ENCODE measurements around the gene SYTL3. TPM values are rescaled to one million over a fixed set of nuclear protein-coding genes. Genes with fewer than 3 reads are reported as not detected.

SYTL3 gene
- total and polyA plus RNA-seq, 10 of the 15 experiments (the other 5 are each of a cell fraction or from before 2014, with no cell fraction given), result 3.3 to 12.1 (median 6.9) TPM

DNA sequence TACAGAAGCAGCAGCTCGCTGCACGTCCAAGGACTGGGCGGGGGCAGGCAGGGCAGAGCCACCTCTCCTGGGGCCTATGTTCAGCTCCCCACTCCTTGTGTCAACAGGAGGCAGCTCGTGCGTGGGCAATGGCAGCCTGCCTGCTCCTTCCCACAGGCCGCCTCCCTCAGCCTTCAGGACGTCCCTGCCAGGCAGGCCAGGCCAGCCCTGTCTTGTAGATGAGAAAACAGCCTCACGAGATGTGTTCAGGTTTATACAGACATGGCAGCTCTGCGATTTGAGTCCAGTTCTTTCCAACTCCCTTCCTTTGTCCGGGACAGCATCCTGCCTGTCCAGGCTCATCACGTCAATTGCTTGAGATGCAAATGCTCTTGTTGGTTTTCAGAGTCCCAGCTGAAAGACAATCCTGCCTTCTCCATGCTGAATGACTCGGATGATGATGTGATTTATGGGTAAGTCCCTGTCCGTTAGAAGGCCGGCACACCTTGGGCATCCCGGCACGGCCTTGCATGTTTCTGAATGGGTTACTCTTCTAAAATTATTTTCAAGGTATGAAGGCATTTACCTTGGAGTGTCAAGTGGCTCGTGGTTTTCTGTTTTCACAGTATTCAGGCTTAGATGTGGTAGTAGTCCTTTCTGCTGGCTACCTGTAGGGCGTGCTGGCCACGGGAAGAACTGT is 18.8 kb upstream of the SYTL3 start:
- in situ Hi-C loops (cut with MboI) (no loop called here), intact Hi-C loops (cut with micrococcal nuclease; ENCODE audit: unreplicated experiment) (no loop called here)
- H3K79me2 ChIP-seq (ENCODE audit: control insufficient read depth, insufficient read depth, low read length), result no peaks in the 10 kb centered on the region
- FAIRE-seq, result no peak
- 86% methylated on average over 19 of the region's 19 CpGs for WGBS (ENCODE audit: insufficient coverage, insufficient replicate concordance, low lambda C conversion rate, missing lambda C conversion rate)
- H3K36me3 ChIP-seq (ENCODE audit: control insufficient read depth in 2 of 2, insufficient read depth in 2 of 2, low read length in 1 of 2), result peaks cover 14 to 21% of the 10 kb centered on the region in 2 experiments
- ChIA-PET SMC1A (ENCODE audit: uncharacterized antibody, unreplicated experiment) (interaction anchor here (1.9 to 3.4 kb wide), 2 partner anchors 19 to 60 kb away, joined by 5 to 12 read pairs; partner anchors contain the start of gene SYTL3), CTCF (interaction anchor here (1.0 to 3.0 kb wide), 3 partner anchors 22 to 60 kb away, joined by 3 to 18 read pairs (median 3); no protein-coding TSS in a partner anchor), RAD21 (ENCODE audit: unreplicated experiment) (interaction anchor here (0.7 kb wide), 1 partner anchor 85 kb away, joined by 3 read pairs; no protein-coding TSS in a partner anchor), POLR2A (no interaction called here)
- no peak overlapping the region for H3K4me2 ChIP-seq (ENCODE audit: control insufficient read depth, insufficient read depth)
- no peaks in the 10 kb centered on the region for H3K27me3 ChIP-seq (replicated peaks in 1 of 2; ENCODE audit: control insufficient read depth in 2 of 2, insufficient read depth in 2 of 2, low read length in 1 of 2)
- H3K27ac ChIP-seq (ENCODE audit: control insufficient read depth, insufficient read depth), result no peak overlapping the region
- no peak overlapping the region for H3K4me3 ChIP-seq
- TF ChIP-seq, protein P1, sequence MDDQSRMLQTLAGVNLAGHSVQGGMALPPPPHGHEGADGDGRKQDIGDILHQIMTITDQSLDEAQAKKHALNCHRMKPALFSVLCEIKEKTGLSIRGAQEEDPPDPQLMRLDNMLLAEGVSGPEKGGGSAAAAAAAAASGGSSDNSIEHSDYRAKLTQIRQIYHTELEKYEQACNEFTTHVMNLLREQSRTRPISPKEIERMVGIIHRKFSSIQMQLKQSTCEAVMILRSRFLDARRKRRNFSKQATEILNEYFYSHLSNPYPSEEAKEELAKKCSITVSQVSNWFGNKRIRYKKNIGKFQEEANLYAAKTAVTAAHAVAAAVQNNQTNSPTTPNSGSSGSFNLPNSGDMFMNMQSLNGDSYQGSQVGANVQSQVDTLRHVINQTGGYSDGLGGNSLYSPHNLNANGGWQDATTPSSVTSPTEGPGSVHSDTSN (IDR thresholded peaks at IDR 0.05; ENCODE audit: insufficient replicate concordance, low read depth, low read length), result no peak
- TF ChIP-seq MYC (IDR thresholded peaks at IDR 0.05; ENCODE audit: insufficient read depth, insufficient read length, insufficient replicate concordance, low read length, severe bottlenecking) (no peak), GABPA (IDR thresholded peaks at IDR 0.05; ENCODE audit: low read depth) (no peak), POU2F2 (IDR thresholded peaks at IDR 0.05; ENCODE audit: borderline replicate concordance, low read depth, low read length) (no peak), MTA2 (IDR thresholded peaks at IDR 0.05; ENCODE audit: low read depth) (no peak), SUZ12 (IDR thresholded peaks at IDR 0.05; ENCODE audit: unreplicated experiment) (no peak)
- no peak for DNase-seq (ENCODE audit: low read depth, low spot score)
- H3K4me1 ChIP-seq (ENCODE audit: control insufficient read depth, insufficient read depth, low read length), result no peaks in the 10 kb centered on the region
- no peak overlapping the region for H2AFZ ChIP-seq (ENCODE audit: control insufficient read depth, low read depth, low read length)
- no peak for ATAC-seq
- H4K20me1 ChIP-seq (ENCODE audit: control insufficient read depth, insufficient read depth), result no peaks in the 10 kb centered on the region
- H3K9me3 ChIP-seq (replicated peaks; ENCODE audit: control insufficient read depth, insufficient read depth, low read length), result no peaks in the 10 kb centered on the region; the same call in 2 of the 3 replicates
- no TSS peak for BruUV-seq (replicated peaks)
- no peak overlapping the region for H3K9ac ChIP-seq (ENCODE audit: control insufficient read depth, insufficient read depth, low read length)

All from GM12878 (cell line).